Esophagus muscularis mucosa (tissue), 4 donors: ENCODE measurements around the gene FAAP100. TPM values are rescaled to one million over a fixed set of nuclear protein-coding genes. Genes with fewer than 3 reads are reported as not detected.
"Not testable (repeated sequence)": the region's sequence is repeated elsewhere in the genome, so short reads cannot be mapped to it uniquely, and the experiment has no call there.

Experiments used
- DNase-seq: peaks from one replicate; pipeline ENCODE4 v3.0.0-alpha.2; 2017; ENCODE audit errors: extremely low spot score
- H3K27ac ChIP-seq, 4 donors: fragments of 200-600 bp; sonication (generic); replicated peaks in 1 of 4; 1 replicate in 3 of 4; 2 replicates in 1 of 4; pipeline ENCODE4 v1.5.1; 2016 to 2019; ENCODE audit warnings: mild to moderate bottlenecking in 1 of 4
- H3K27me3 ChIP-seq, 4 donors: fragments of 200-600 bp; sonication (generic); one replicate each; pipeline versions ENCODE4 v1.5.1 to v1.6.0; 2016 to 2019
- H3K36me3 ChIP-seq, 4 donors: fragments of 200-600 bp; sonication (generic); one replicate each; pipeline ENCODE4 v1.5.1; 2016 to 2019
- H3K4me1 ChIP-seq, 4 donors: fragments of 200-600 bp; sonication (generic); one replicate each; pipeline ENCODE4 v1.5.1; 2016 to 2019
- H3K4me3 ChIP-seq, 4 donors: fragments of 200-600 bp; sonication (generic); 1 replicate in 2 of 4; 2 replicates in 2 of 4; pipeline ENCODE4 v1.5.1; 2016 to 2019; ENCODE audit warnings: mild to moderate bottlenecking in 4 of 4, moderate library complexity in 1 of 4
- H3K9me3 ChIP-seq, 4 donors: fragments of 200-600 bp; sonication (generic); 1 replicate in 3 of 4; 2 replicates in 1 of 4; pipeline ENCODE4 v1.5.1; 2016 to 2019
- CTCF ChIP-seq, 3 experiments: fragments of 200-600 bp in 2 of 3; fragments of 450-650 bp in 1 of 3; sonication (generic) in 2 of 3; IDR thresholded peaks; one replicate each; pipeline ENCODE4 v1.5.1; 2017 to 2019; ENCODE audit warnings: antibody characterized with exemption in 3 of 3, mild to moderate bottlenecking in 2 of 3, moderate library complexity in 1 of 3
- EP300 ChIP-seq: sonication (generic); formaldehyde crosslinking; IDR thresholded peaks from one replicate; pipeline ENCODE4 v1.6.1; 2017; ENCODE audit warnings: antibody characterized with exemption
- POLR2A ChIP-seq: fragments of 450-650 bp; IDR thresholded peaks from one replicate; pipeline ENCODE4 v1.6.1; 2017; ENCODE audit warnings: antibody characterized with exemption, moderate library complexity, mild to moderate bottlenecking, low read depth
- POLR2AphosphoS5 ChIP-seq, 2 donors: sonication (generic); formaldehyde crosslinking; IDR thresholded peaks; one replicate each; pipeline ENCODE4 v1.6.1; 2017; ENCODE audit warnings: antibody characterized with exemption in 2 of 2
- WGBS: methylation state at CpG from one replicate; pipeline ENCODE4 v1.1.5; 2018; 5-methylcytosine and 5-hydroxymethylcytosine counted together
- intact Hi-C: fragments of 100-400 bp; cut with DNase I; formaldehyde crosslinking; loops from one replicate; pipeline ENCODE4 v1.15.1; 2023
- total RNA-seq, 4 donors: library from RNA; depleted of rRNA; stranded (reverse); fragments of >200 nt; gene quantifications; one replicate each; pipeline versions ENCODE4 v1.1.0 to v1.2.1, GENCODE V29; 2016

The FAAP100 gene
- total RNA-seq, 4 donors from 2014 or later: 13.7 to 33.3 (median 18.6) TPM

- peaks cover 10 to 66% (median 26%) of the 10 kb centered on the region in 4 donors for H3K27me3 ChIP-seq
- no peak overlapping the region for H3K27ac ChIP-seq
- WGBS: 69% methylated on average over 12 of the region's 21 CpGs
- no peak for DNase-seq
- no peak overlapping the region for H3K4me3 ChIP-seq
- no peaks in the 10 kb centered on the region for H3K9me3 ChIP-seq
- H3K4me1 ChIP-seq: peaks cover 15 to 23% (median 17%) of the 10 kb centered on the region in 4 donors
- intact Hi-C loops: no loop called here
- TF ChIP-seq POLR2A (no peak), POLR2AphosphoS5 (IDR thresholded peaks at IDR 0.05) (no peak), EP300 (no peak)
- H3K36me3 ChIP-seq: peaks cover 0 to 7% (median 7%) of the 10 kb centered on the region in 4 donors
Observed at GRCh38 chr17:81533339-81534141, 18.6 kb downstream of the FAAP100 start.

GRCh38 chr17:81532490-81533287 is 19.5 kb downstream of the FAAP100 start:
- TF ChIP-seq CTCF (IDR thresholded peaks at IDR 0.05) (no peak), POLR2AphosphoS5 (IDR thresholded peaks at IDR 0.05) (no peak), POLR2A (no peak), EP300 (no peak)

GRCh38 chr17:81531998-81532404 is 20.2 kb downstream of the FAAP100 start:
- WGBS: 92% methylated on average over 3 of the region's 3 CpGs

More at GRCh38 chr17:81532490-81533287, 19.5 kb downstream of the FAAP100 start:
- H3K27me3 ChIP-seq: peaks cover 10 to 67% (median 31%) of the 10 kb centered on the region in 4 donors
- intact Hi-C loops: no loop called here
- H3K9me3 ChIP-seq: no peaks in the 10 kb centered on the region
- 92% methylated on average over 5 of the region's 11 CpGs for WGBS
- no peak for DNase-seq
- no peak overlapping the region for H3K4me3 ChIP-seq
- peaks cover 13 to 26% (median 20%) of the 10 kb centered on the region in 4 donors for H3K4me1 ChIP-seq
- no peaks in the 10 kb centered on the region for H3K36me3 ChIP-seq
- no peak overlapping the region for H3K27ac ChIP-seq

DNA sequence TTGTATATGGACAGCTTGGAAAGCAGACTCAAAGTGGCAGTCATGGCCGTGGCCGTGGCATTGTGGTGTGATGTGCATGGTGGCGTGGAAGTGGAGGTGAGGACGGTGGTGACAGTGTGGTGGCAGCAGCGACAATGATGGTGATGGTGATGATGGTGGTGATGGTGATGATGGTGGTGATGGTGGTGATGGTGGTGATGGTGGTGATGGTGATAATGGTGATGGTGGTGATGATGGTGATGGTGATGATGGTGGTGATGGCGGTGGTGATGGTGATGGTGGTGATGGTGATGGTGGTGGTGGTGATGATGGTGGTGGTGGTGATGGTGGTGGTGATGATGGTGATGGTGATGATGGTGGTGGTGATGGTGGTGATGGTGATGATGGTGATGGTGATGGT is 21.1 kb downstream of the FAAP100 start:
- H3K27ac ChIP-seq, DNase-seq, H3K4me3 ChIP-seq, H3K36me3 ChIP-seq, intact Hi-C loops, H3K9me3 ChIP-seq: not testable (repeated sequence)
- Histone ChIP-seq H3K27me3 (peaks cover 0 to 67% (median 27%) of the 10 kb centered on the region in 4 donors), H3K4me1 (peaks cover 0 to 15% (median 10%) of the 10 kb centered on the region in 4 donors)
- 81% methylated on average over 6 of the region's 6 CpGs for WGBS

More at GRCh38 chr17:81531998-81532404, 20.2 kb downstream of the FAAP100 start:
- DNase-seq, intact Hi-C loops, H3K36me3 ChIP-seq, H3K4me3 ChIP-seq, H3K27ac ChIP-seq, H3K9me3 ChIP-seq: not testable (repeated sequence)
- H3K27me3 ChIP-seq: peaks cover 5 to 67% (median 31%) of the 10 kb centered on the region in 4 donors
- peaks cover 7 to 25% (median 19%) of the 10 kb centered on the region in 4 donors for H3K4me1 ChIP-seq

DNA sequence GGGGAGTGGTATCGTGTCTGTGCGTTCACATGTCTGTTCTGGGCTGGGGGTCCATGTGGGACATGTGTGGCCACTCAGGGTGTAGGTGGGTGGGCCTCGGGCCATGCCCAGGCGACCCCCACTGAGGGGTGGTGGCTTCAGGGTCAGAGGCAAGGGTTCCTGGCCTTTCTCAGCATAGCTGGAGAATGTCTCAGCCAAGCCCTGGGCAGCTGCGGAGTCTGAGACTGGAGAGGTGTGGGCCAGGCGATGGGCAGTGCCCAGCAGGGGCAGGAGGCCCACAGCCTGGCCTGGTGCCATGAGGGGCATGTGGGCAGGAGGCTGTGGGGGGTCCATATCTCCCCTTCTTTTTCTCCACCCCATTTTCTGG is 22.7 kb downstream of the FAAP100 start:
- 79% methylated on average over 3 of the region's 6 CpGs for WGBS
- H3K4me3 ChIP-seq: no peak overlapping the region
- H3K27ac ChIP-seq: no peak overlapping the region
- peaks cover 0 to 14% (median 10%) of the 10 kb centered on the region in 4 donors for H3K4me1 ChIP-seq
- H3K36me3 ChIP-seq: no peaks in the 10 kb centered on the region
- no peak for DNase-seq
- intact Hi-C loops: no loop called here
- TF ChIP-seq CTCF (IDR thresholded peaks at IDR 0.05) (no peak), POLR2A (no peak), POLR2AphosphoS5 (IDR thresholded peaks at IDR 0.05) (no peak), EP300 (no peak)
- peaks cover 0 to 67% (median 35%) of the 10 kb centered on the region in 4 donors for H3K27me3 ChIP-seq
- H3K9me3 ChIP-seq: no peaks in the 10 kb centered on the region
